KMS-11 (cell line): Measurements from ENCODE around the gene CCL16.

ENCODE experiments used
- H2AFZ ChIP-seq: fragments of 200-600 bp; sonication (generic); 2 replicates; pipeline ENCODE4 v1.6.1; 2016; ENCODE audit warnings: antibody characterized with exemption, mixed run types, low read depth
- H3K27ac ChIP-seq: fragments of 200-600 bp; sonication (generic); 2 replicates; pipeline ENCODE4 v1.6.1; 2016; ENCODE audit warnings: mild to moderate bottlenecking, mixed run types
- H3K27me3 ChIP-seq: fragments of 200-600 bp; sonication (generic); 2 replicates; pipeline ENCODE4 v1.6.1; 2017; ENCODE audit warnings: mild to moderate bottlenecking, low read depth, mixed run types, moderate library complexity; ENCODE audit not compliant: insufficient read depth
- H3K36me3 ChIP-seq: fragments of 200-600 bp; sonication (generic); 2 replicates; pipeline ENCODE4 v1.6.1; 2017; ENCODE audit warnings: mild to moderate bottlenecking, mixed run types; ENCODE audit not compliant: insufficient read depth
- H3K4me1 ChIP-seq: fragments of 200-600 bp; sonication (generic); 2 replicates; pipeline ENCODE4 v1.6.1; 2016; ENCODE audit warnings: mild to moderate bottlenecking, low read depth, mixed run types; ENCODE audit not compliant: poor library complexity, severe bottlenecking
- H3K4me2 ChIP-seq: fragments of 200-600 bp; sonication (generic); 2 replicates; pipeline ENCODE4 v1.7.0; 2016; ENCODE audit warnings: mild to moderate bottlenecking, mixed run types
- H3K4me3 ChIP-seq: fragments of 200-600 bp; sonication (generic); IDR thresholded peaks from 2 replicates; pipeline ENCODE4 v1.6.1; 2017; ENCODE audit warnings: low read depth, low read length, mixed read lengths; ENCODE audit not compliant: insufficient read depth
- H3K79me2 ChIP-seq: fragments of 200-600 bp; sonication (generic); 2 replicates; pipeline ENCODE4 v1.6.1; 2016; ENCODE audit warnings: low read depth, mixed run types; ENCODE audit not compliant: insufficient read depth
- H3K9ac ChIP-seq: fragments of 200-600 bp; sonication (generic); 2 replicates; pipeline ENCODE4 v1.6.1; 2016; ENCODE audit warnings: mild to moderate bottlenecking, mixed run types
- H4K20me1 ChIP-seq: fragments of 200-600 bp; sonication (generic); 2 replicates; pipeline ENCODE4 v1.6.1; 2016; ENCODE audit warnings: mild to moderate bottlenecking, mixed run types; ENCODE audit not compliant: insufficient read depth
- TF ChIP-seq, protein P1 (sequence below): fragments of 200-600 bp; sonication (generic); conservative IDR thresholded peaks from 2 replicates; pipeline ENCODE4 v1.6.1; 2017; ENCODE audit warnings: low read depth, mild to moderate bottlenecking, antibody characterized with exemption, low read length, moderate library complexity, mixed read lengths

Gene CCL16

DNA sequence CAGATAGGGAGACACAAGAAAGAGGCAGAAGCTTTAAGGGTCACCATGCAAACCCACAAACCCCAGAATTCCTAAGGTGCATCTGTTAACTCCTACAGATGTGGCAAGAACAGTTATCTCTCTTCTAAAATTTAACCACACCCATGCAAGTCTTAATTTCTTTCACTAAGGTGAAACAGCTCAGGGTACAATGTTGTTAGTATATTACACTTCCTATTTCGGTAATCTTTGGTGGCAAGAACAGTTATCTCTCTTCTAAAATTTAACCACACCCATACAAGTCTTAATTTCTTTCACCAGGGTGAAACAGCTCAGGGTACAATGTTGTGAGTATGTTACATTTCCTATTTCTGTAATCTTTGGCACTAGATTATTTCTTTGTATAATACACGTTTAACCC is 29.9 kb upstream of the CCL16 start:
- no peaks in the 10 kb centered on the region for H3K79me2 ChIP-seq
- H3K27me3 ChIP-seq, result no peaks in the 10 kb centered on the region
- TF ChIP-seq, protein P1, sequence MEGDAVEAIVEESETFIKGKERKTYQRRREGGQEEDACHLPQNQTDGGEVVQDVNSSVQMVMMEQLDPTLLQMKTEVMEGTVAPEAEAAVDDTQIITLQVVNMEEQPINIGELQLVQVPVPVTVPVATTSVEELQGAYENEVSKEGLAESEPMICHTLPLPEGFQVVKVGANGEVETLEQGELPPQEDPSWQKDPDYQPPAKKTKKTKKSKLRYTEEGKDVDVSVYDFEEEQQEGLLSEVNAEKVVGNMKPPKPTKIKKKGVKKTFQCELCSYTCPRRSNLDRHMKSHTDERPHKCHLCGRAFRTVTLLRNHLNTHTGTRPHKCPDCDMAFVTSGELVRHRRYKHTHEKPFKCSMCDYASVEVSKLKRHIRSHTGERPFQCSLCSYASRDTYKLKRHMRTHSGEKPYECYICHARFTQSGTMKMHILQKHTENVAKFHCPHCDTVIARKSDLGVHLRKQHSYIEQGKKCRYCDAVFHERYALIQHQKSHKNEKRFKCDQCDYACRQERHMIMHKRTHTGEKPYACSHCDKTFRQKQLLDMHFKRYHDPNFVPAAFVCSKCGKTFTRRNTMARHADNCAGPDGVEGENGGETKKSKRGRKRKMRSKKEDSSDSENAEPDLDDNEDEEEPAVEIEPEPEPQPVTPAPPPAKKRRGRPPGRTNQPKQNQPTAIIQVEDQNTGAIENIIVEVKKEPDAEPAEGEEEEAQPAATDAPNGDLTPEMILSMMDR, result no peak
- H4K20me1 ChIP-seq, result no peaks in the 10 kb centered on the region
- no peaks in the 10 kb centered on the region for H3K4me1 ChIP-seq
- H3K36me3 ChIP-seq, result no peaks in the 10 kb centered on the region
- no peak overlapping the region for H3K27ac ChIP-seq
- no peak overlapping the region for H3K9ac ChIP-seq
- H3K4me2 ChIP-seq, result no peak overlapping the region
- no peak overlapping the region for H3K4me3 ChIP-seq
- no peak overlapping the region for H2AFZ ChIP-seq

DNA sequence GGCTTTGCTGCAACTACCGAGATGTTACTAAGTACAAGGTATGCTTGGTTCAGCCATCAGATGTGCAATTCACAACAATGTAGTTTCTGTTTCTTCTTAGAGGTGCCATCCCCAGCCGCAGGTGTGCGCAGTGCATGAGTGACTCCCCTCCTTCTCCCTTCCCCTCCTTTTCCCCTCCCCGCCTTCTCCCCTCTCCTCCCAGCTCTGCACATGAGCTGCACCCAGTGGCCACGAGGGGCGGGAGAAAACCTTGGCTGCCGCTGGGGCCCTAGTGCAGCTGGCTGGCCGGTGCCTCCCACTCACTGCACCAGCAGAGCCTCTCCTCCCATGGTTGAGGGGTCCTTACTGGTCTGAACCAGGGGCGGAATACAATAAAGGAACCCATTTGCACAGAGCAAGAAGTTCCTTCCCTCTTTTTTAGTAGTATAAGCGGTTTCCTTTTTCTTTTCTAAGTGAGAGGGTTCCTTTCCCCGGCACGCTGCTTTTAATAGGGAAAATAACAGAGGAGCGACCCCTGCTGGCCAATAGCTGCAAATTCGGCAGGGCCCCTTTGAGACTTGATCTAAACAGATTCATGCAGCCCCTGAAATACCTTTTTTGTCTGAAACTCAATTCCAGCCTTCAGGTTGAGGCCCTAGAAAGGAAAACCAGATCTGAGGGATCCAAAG is 27.8 kb upstream of the CCL16 start:
- Histone ChIP-seq H3K36me3 (no peaks in the 10 kb centered on the region), H3K4me1 (no peaks in the 10 kb centered on the region), H3K4me2 (no peak overlapping the region), H4K20me1 (no peaks in the 10 kb centered on the region), H2AFZ (no peak overlapping the region), H3K4me3 (no peak overlapping the region), H3K79me2 (no peaks in the 10 kb centered on the region), H3K27me3 (no peaks in the 10 kb centered on the region), H3K9ac (no peak overlapping the region), H3K27ac (no peak overlapping the region)
- TF ChIP-seq, protein P1, result peak; percentile 58

DNA sequence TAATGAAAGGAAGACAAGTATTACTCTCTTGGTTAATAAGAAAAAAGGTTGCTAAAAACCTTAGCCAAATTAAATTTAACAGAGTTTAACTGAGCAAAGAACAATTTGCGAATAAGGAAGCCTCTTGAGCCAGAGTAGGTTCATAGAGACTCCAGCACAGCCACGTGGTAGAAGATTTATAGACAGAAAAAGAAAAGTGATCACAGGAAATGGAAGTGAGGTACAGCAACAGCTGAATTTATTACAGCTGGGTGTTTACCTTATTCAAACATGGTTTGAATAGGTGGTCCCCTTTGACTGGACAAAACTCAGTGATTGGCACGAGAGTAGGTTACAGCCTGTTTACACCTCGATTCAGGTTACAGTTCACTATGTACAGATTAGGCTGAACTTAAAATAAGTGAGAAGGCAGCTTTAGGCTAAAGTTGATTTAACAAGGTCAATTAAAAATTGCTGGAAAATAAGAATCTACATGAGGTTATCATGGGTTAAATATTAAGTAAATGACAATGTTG is 23.4 kb upstream of the CCL16 start:
- Histone ChIP-seq H3K79me2 (no peaks in the 10 kb centered on the region), H3K4me1 (no peaks in the 10 kb centered on the region), H3K36me3 (no peaks in the 10 kb centered on the region), H4K20me1 (no peaks in the 10 kb centered on the region), H3K9ac (no peak overlapping the region), H2AFZ (no peak overlapping the region), H3K4me3 (no peak overlapping the region), H3K4me2 (no peak overlapping the region), H3K27ac (no peak overlapping the region), H3K27me3 (no peaks in the 10 kb centered on the region)
- TF ChIP-seq, protein P1, result no peak

DNA sequence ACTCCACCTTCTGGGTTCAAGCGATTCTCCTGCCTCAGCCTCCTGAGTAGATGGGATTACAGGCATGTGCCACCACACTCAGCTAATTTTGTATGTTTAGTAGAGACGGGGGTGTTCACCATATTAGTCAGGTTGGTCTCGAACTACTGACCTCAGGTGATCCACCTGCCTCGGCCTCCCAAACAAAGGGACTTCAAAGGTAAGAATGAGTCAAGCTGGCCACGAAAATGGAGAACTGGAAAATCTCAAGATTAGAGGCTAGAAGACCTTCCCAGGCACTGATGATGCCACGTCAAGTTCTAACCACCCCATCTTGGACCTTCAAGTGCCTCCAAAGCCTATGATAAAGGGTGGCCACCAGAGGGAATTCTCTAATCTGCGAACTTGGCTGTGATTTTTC is 21.3 kb upstream of the CCL16 start:
- Histone ChIP-seq H4K20me1 (no peaks in the 10 kb centered on the region), H3K9ac (no peak overlapping the region), H3K27ac (no peak overlapping the region), H3K4me2 (no peak overlapping the region), H3K4me1 (no peaks in the 10 kb centered on the region), H3K36me3 (no peaks in the 10 kb centered on the region), H3K4me3 (no peak overlapping the region), H3K79me2 (no peaks in the 10 kb centered on the region), H3K27me3 (no peaks in the 10 kb centered on the region), H2AFZ (no peak overlapping the region)
- TF ChIP-seq, protein P1, result no peak
